Keratinocyte (primary cell): ENCODE measurements around the gene CDON. TPM values are rescaled to one million over a fixed set of nuclear protein-coding genes. Genes with fewer than 3 reads are reported as not detected.

Source experiments
- DNase-seq: peaks from one replicate; pipeline ENCODE4 v3.0.0-alpha.2; 2011; ENCODE audit warnings: low read depth, missing footprints, low spot score
- FAIRE-seq: peaks from 2 replicates; lab custom pipeline; 2011; peaks lifted over from hg19 to GRCh38; lab: Jason Lieb, UNC
- H2AFZ ChIP-seq: 2 replicates; pipeline ENCODE4 v1.6.0; 2012; ENCODE audit warnings: low read length, control low read depth, inconsistent platforms; ENCODE audit not compliant: control insufficient read depth
- H3K27ac ChIP-seq: 2 replicates; pipeline ENCODE4 v1.5.1; 2011; ENCODE audit warnings: low read length; ENCODE audit not compliant: control insufficient read depth, insufficient read depth
- H3K27me3 ChIP-seq: 3 replicates; pipeline ENCODE4 v1.6.0; 2011; ENCODE audit warnings: low read length; ENCODE audit not compliant: control insufficient read depth, insufficient read depth; ENCODE audit errors: extremely low read depth
- H3K36me3 ChIP-seq, 2 experiments: 2 replicates in 1 of 2; 3 replicates in 1 of 2; pipeline ENCODE4 v1.5.1; 2011; ENCODE audit warnings: low read length in 2 of 2, mild to moderate bottlenecking in 1 of 2; ENCODE audit not compliant: control insufficient read depth in 2 of 2, insufficient read depth in 2 of 2; ENCODE audit errors: extremely low read depth in 1 of 2
- H3K4me1 ChIP-seq: 3 replicates; pipeline ENCODE4 v1.5.1; 2011; ENCODE audit warnings: low read length; ENCODE audit not compliant: control insufficient read depth, insufficient read depth; ENCODE audit errors: extremely low read depth
- H3K4me2 ChIP-seq: 3 replicates; pipeline ENCODE4 v1.6.0; 2011; ENCODE audit warnings: low read depth, low read length; ENCODE audit not compliant: control insufficient read depth, insufficient read depth; ENCODE audit errors: extremely low read depth
- H3K4me3 ChIP-seq, 3 experiments: fragments of 200-600 bp in 1 of 3; sonication (generic) in 1 of 3; 2 replicates in 2 of 3; 3 replicates in 1 of 3; pipeline ENCODE4 v1.5.1; 2011 to 2016; ENCODE audit warnings: low read length in 3 of 3, mild to moderate bottlenecking in 3 of 3, control low read depth in 2 of 3, inconsistent platforms in 1 of 3, low read depth in 1 of 3, mixed read lengths in 1 of 3, mixed run types in 1 of 3, moderate library complexity in 1 of 3; ENCODE audit not compliant: control insufficient read depth in 2 of 3, insufficient read depth in 2 of 3; ENCODE audit errors: extremely low read depth in 1 of 3
- H3K79me2 ChIP-seq: 2 replicates; pipeline ENCODE4 v1.6.0; 2012; ENCODE audit warnings: low read length; ENCODE audit not compliant: control insufficient read depth, insufficient read depth
- H3K9ac ChIP-seq: 3 replicates; pipeline ENCODE4 v1.6.0; 2011; ENCODE audit warnings: low read length; ENCODE audit not compliant: control insufficient read depth, insufficient read depth; ENCODE audit errors: extremely low read depth
- H3K9me1 ChIP-seq: 3 replicates; pipeline ENCODE4 v1.6.0; 2011; ENCODE audit warnings: low read length; ENCODE audit not compliant: control insufficient read depth, insufficient read depth; ENCODE audit errors: extremely low read depth
- H3K9me3 ChIP-seq: 2 replicates; pipeline ENCODE4 v1.5.1; 2012; ENCODE audit warnings: low read depth, low read length; ENCODE audit not compliant: control insufficient read depth
- H4K20me1 ChIP-seq: 3 replicates; pipeline ENCODE4 v1.6.0; 2011; ENCODE audit warnings: low read length; ENCODE audit not compliant: control insufficient read depth, insufficient read depth; ENCODE audit errors: extremely low read depth
- EZH2 ChIP-seq: IDR thresholded peaks from one replicate; pipeline ENCODE4 v1.6.1; 2012; ENCODE audit warnings: inconsistent platforms, mild to moderate bottlenecking, low read length, moderate library complexity
- dilution Hi-C: fragments of 300-500 bp; cut with MboI; formaldehyde crosslinking; loops from one replicate; pipeline ENCODE4 v1.7.0; 2020; ENCODE audit warnings: low sequenced_read_pairs; ENCODE audit not compliant: extremely low pct_ligation_motif_present
- polyA plus RNA-seq, 5 experiments: library from polyadenylated mRNA; depleted of rRNA in 3 of 5; stranded (reverse) in 3 of 5; stranded (forward) in 1 of 5; unstranded in 1 of 5; fragments of >200 nt; gene quantifications; 1 replicate in 1 of 5; 2 replicates in 3 of 5; 3 replicates in 1 of 5; pipeline versions ENCODE4 v1.2.1 to v1.2.3, GENCODE V29; 2011 to 2012; ENCODE audit warnings: missing spikeins in 2 of 5, low read depth in 1 of 5, low replicate concordance in 1 of 5
- TF ChIP-seq, protein P1 (sequence below), 3 experiments: IDR thresholded peaks in 1 of 3; conservative IDR thresholded peaks in 1 of 3; optimal IDR thresholded peaks in 1 of 3; 2 replicates in 2 of 3; 3 replicates in 1 of 3; pipeline versions ENCODE3 to v1.5.1; 2011; ENCODE audit warnings: low read length in 3 of 3, mild to moderate bottlenecking in 3 of 3, moderate library complexity in 2 of 3, control low read depth in 1 of 3, inconsistent platforms in 1 of 3; ENCODE audit not compliant: insufficient read depth in 2 of 3; ENCODE audit errors: extremely low read depth in 1 of 3

The CDON gene
- polyA plus RNA-seq, 1 donor (not counting 4 experiments of a cell fraction or from before 2014, with no cell fraction given), result 1.0 TPM

DNA sequence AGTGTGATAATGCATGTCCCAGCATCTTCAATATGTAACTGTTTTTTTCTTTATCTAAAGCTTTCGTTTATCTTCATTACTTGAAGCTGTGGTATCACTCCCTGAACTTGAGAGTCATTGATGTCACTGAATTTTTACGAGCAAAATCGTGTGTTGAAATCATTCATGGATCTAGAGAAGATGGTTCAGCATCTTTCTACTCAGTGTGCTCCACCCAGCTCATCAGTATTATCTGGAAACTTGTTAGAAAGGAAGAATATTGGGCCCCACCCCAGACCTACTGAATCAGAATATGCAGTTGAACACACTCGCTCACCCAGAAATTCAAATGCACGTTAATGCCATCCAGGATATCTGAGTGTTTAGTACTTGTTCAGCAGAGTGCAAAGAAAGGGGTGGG is 8.3 kb downstream of the CDON start:
- Histone ChIP-seq H3K4me2 (no peak overlapping the region), H3K9me1 (no peaks in the 10 kb centered on the region), H3K79me2 (no peaks in the 10 kb centered on the region), H2AFZ (no peak overlapping the region), H3K27me3 (peaks cover 17% of the 10 kb centered on the region), H3K36me3 (no peaks in the 10 kb centered on the region), H3K4me3 (no peak overlapping the region), H3K9ac (no peak overlapping the region), H3K4me1 (peaks cover 5% of the 10 kb centered on the region), H3K9me3 (no peaks in the 10 kb centered on the region), H4K20me1 (no peaks in the 10 kb centered on the region), H3K27ac (no peak overlapping the region)
- dilution Hi-C loops, result no loop called here
- TF ChIP-seq, protein P1, sequence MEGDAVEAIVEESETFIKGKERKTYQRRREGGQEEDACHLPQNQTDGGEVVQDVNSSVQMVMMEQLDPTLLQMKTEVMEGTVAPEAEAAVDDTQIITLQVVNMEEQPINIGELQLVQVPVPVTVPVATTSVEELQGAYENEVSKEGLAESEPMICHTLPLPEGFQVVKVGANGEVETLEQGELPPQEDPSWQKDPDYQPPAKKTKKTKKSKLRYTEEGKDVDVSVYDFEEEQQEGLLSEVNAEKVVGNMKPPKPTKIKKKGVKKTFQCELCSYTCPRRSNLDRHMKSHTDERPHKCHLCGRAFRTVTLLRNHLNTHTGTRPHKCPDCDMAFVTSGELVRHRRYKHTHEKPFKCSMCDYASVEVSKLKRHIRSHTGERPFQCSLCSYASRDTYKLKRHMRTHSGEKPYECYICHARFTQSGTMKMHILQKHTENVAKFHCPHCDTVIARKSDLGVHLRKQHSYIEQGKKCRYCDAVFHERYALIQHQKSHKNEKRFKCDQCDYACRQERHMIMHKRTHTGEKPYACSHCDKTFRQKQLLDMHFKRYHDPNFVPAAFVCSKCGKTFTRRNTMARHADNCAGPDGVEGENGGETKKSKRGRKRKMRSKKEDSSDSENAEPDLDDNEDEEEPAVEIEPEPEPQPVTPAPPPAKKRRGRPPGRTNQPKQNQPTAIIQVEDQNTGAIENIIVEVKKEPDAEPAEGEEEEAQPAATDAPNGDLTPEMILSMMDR (optimal IDR thresholded peaks at IDR 0.05 in 1 of 3, IDR thresholded peaks at IDR 0.05 in 1 of 3, conservative IDR thresholded peaks at IDR 0.05 in 1 of 3; ENCODE audit: extremely low read depth in 1 of 3, insufficient read depth in 2 of 3, low read length in 3 of 3), result no peak
- no peak for TF ChIP-seq EZH2
- DNase-seq (no peak), FAIRE-seq (no peak)

DNA sequence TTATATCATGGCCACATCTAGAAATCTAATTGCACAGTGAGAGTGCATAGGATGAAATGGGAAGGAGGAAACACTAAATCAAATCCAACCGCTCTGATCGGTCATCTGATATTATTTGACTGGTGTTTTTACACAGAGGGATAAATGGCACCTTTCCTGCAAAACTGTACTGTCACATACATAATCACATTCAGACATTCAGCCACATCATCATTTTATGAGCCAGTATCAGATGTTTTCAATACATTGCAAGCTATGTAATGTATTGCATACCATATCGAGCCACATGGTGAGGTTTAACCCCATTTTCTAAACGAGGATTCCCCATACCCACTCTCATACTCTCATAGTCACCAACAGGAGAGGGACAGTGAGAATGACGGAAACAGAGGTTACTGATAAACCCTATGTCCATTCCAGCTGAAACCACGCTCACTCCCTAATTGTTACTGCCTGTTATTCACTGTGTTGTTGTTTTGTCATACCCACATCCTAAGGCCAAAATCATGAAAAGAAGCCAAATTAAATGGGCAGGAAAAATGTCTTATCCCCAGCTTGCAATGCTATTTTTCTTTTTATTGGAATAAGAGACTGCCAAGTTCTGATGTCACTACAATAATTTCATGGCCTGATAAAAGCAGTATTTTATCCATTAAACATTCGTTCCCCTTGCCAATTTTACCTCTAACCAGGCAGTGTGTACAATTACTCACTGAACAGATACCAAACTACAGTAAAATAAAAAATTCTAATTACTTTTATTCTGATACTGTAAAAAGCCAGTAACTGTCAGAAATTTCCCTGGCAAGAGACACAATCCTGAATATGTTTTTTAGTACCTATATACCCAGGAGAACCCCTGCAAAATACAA is 9.0 kb downstream of the CDON start:
- H4K20me1 ChIP-seq, result no peaks in the 10 kb centered on the region
- DNase-seq, result no peak
- H3K4me1 ChIP-seq, result peaks cover 5% of the 10 kb centered on the region
- H3K4me2 ChIP-seq, result no peak overlapping the region
- TF ChIP-seq, protein P1 (optimal IDR thresholded peaks at IDR 0.05 in 1 of 3, IDR thresholded peaks at IDR 0.05 in 1 of 3, conservative IDR thresholded peaks at IDR 0.05 in 1 of 3; ENCODE audit: extremely low read depth in 1 of 3, insufficient read depth in 2 of 3, low read length in 3 of 3), result no peak
- no peak for TF ChIP-seq EZH2
- no peak overlapping the region for H3K4me3 ChIP-seq
- dilution Hi-C loops, result no loop called here
- no peaks in the 10 kb centered on the region for H3K36me3 ChIP-seq
- H3K79me2 ChIP-seq, result no peaks in the 10 kb centered on the region
- no peaks in the 10 kb centered on the region for H3K9me3 ChIP-seq
- no peak overlapping the region for H3K9ac ChIP-seq
- no peak for FAIRE-seq
- H3K27me3 ChIP-seq, result peaks cover 11% of the 10 kb centered on the region
- H3K27ac ChIP-seq, result no peak overlapping the region
- H3K9me1 ChIP-seq, result no peaks in the 10 kb centered on the region
- H2AFZ ChIP-seq, result no peak overlapping the region
